NCI-H524 (cell line): ENCODE data around the gene PTPRB.

Experiments
- DNase-seq, 2 experiments: peaks; one replicate each; lab custom pipeline; 2025; lab: John Stamatoyannopoulos, UW

The PTPRB gene

DNA sequence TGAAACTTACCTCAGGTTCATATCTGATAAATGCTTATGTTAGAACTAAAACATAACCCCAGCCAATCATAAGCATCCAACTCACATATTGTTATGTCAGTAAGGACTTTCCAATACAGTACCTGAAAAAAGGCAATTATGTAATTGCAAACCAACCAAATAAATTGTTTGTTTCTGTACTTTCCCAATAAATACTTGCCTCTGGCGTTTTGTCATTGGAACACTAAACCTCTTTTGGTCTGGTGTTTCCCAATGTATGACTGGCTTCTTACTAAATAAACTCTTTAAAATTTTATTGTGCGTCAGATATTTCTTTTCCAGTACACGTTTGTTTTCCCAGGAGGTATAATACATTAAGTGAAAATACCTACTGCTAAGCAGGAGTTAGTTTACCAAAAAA lies 6.7 kb upstream of the PTPRB start:
- no peak for DNase-seq

GRCh38 chr12:70641691-70642090 lies 4.5 kb upstream of the PTPRB start:
- DNase-seq, result no peak

DNA sequence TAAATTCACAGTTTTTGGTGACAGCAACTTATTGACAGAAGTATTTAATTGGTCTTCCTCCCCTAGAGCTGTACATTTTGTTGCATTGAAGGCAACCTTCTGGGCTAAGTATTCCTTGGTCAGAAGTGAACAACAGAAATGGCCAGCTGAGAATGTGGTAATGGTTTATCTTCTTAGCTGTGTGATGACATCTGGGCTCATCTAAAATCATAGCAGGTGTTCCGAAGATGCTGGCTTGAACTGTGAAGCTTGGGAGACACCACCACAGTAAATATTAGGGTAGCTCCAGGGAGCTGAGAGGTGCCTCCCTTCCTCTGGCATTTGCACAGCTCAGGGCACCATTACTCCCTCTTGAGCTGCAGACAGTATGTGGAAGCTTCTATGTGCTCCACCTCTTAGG lies 3.7 kb upstream of the PTPRB start:
- no peak for DNase-seq

DNA sequence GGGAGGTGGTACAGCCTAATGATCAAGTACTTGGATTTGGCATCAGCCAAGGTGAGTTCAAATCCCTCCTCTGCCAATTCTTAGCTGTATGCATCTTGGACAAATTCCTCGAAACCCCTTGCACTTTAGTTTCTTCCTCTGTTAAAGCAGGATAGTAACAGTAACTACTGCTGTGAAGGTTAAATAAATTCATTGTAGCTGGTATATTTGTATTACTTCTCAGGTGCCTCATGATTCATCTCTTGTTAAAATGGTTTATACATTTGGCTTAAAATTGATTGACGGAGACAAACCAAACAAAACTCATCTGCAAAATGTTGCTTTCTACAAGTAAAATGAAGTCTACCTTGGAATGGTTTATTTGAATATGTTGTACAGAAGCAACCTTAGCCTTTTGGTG lies 2.3 kb upstream of the PTPRB start:
- no peak for DNase-seq

DNA sequence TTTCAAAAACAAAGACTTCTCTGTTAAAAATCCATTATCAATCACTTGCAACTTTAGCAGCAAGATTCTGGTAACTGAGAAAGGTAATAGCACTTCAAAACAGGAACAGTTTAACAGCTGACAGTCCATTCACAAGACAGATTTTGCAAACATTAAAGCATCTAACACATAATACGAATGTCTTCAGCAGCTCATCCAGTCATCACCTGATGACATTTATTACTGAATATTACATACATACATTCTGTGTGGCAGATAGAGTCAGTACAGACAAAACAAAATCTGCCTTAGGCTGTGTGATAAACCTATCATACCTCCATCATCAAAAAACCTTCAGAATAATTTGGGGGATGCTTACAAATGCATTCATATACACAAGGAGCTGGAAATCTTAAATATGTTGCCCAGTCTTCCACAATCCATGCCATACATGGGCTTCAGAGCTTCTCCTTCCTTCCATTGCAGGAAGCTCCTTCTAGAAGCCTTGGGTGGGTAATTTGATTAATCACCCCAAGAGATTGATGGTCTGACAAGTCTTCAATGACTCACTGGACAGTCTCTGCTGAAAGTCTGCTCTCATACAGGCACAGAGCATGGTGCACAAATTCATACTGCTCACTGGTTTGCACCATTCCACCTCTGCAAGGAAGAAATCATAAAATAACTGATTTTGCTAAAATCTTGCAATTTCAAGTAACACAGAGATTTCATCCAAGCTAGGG lies 1.6 kb upstream of the PTPRB start:
- DNase-seq, result no peak

GRCh38 chr12:70635755-70636154 lies 1.5 kb downstream of the PTPRB start:
- DNase-seq, result no peak

DNA sequence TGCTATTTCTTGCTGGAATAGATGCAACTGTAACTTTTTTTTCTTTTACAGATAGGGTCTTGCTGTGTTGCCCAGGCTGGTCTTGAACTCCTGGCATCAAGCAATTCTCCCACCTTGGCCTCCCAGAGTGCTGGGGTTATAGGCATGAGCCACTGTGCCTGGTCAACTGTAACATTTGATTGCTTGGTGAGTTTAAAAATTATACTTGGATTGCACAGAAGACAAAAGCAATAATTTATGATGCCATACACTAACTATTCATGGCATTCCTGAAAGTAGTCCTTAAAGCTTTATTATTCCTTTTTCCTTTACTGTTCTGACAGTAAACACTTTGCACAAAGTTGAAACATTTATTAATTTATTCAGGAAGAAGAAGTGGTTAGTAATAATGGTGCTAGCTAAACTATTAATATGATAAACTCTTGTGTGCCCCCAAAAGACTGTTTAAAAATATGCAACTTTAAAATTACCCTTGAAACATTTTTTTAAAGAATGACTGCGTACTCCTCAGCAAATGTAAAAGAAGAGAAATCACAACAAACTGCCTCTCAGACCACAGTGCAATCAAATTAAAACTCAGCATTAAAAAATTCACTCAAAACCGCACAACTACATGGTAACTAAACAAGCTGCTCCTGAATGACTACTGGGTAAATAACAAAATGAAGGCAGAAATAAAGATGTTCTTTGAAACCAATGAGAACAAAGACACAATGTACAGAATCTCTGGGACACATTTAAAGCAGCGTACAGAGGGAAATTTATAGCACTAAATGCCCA lies 8.3 kb downstream of the PTPRB start:
- DNase-seq, result no peak

GRCh38 chr12:70627677-70628076 lies 9.6 kb downstream of the PTPRB start:
- no peak for DNase-seq

DNA sequence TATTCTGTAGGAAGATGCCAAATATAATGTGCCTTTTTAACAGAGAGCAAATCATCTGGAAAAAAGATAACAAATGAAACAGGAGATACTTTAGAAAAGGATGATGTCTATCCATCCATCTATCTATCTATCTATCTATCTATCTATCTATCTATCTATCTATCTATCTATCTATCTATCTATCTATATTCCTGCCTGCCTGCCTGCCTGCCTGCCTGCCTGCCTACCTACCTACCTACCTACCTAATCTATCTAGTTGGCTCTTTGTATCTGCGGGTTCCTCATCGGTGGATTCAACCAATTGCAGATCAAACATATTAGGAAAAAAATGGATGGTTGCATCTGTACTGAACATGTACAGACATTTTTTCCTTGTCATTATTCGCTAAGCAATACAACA lies 11.0 kb downstream of the PTPRB start:
- no peak for DNase-seq

DNA sequence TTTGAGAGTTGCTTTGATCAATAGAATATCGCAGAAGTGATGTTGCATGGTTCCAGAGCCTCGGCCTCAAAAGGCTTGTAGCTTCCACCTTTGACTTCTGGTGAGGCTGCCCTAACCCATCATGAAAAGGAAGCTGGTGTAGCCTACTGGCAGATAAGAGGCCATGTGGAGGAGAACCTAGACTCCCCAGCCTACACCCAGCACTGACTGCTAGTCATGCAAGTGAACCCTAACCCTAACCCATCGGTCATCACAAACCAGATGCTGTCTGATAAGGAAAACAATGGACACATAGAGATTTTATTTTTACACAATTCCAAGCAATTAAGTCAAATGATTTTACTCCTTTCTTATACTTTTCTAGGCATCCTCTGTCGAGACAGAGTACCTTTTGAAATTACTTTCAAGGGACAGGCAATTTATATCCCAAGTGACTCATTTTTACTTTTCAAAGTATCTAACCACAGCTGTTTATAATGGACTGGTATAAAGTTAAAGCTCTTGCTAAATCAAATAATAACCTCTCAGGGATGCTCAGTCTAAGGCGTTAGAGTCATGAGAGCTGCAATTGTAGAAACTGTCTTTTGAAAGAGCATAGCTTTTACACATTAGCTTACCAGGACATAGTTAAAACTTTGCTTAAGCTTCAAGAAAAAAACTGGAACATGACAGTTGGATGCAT lies 17.6 kb downstream of the PTPRB start:
- DNase-seq, result no peak

DNA sequence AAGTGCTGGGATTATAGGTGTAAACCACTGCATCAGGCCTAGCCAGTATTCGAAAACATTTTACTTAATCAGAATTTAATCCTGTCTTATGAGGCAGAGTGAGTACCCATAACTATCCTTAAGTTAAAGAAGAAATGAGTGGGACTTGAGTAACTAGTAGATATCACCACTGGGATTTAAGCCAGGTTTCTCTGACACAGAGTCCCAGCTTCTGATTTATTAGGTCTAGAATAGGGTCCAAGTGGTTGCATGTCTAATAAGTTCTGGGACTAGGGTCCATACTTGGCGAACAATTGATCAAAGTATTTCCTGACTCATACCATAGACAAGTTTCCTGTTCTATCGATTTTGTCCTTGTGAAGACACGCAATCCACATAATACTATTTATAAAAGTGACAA lies 18.9 kb downstream of the PTPRB start:
- no peak for DNase-seq

GRCh38 chr12:70617450-70617849 lies 19.8 kb downstream of the PTPRB start:
- no peak for DNase-seq

DNA sequence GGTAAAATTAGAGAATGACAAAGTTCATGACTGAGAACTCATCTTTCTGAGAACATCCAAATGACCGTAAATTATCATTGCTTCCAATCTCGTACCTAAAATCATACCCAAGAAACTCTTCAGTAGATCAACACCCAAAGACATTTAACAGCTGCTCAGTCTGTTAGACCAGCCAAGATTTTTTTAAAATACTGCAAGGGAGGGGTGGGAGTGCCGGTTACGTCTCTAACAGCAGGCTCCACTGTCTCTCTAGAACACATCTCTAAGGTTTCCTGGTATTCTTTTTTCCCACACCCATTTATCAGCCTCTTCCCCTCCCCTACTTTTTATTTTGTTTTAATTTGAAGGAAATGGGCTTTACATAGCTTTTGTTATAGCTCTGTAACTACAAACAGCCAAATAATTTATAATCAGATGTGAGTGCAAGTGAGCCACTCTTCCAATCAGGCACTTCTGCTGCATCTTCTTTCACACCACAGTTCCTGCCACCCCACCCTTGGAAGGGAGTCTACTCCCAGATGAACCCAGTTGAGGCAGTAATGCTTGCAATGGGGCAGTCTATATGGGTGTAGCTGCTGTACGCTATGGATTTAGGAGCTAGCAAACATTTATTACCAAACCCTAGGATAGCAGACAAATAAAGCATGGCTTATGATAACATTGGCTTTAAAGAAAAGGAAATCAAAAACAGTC lies 21.9 kb downstream of the PTPRB start:
- DNase-seq, result no peak

DNA sequence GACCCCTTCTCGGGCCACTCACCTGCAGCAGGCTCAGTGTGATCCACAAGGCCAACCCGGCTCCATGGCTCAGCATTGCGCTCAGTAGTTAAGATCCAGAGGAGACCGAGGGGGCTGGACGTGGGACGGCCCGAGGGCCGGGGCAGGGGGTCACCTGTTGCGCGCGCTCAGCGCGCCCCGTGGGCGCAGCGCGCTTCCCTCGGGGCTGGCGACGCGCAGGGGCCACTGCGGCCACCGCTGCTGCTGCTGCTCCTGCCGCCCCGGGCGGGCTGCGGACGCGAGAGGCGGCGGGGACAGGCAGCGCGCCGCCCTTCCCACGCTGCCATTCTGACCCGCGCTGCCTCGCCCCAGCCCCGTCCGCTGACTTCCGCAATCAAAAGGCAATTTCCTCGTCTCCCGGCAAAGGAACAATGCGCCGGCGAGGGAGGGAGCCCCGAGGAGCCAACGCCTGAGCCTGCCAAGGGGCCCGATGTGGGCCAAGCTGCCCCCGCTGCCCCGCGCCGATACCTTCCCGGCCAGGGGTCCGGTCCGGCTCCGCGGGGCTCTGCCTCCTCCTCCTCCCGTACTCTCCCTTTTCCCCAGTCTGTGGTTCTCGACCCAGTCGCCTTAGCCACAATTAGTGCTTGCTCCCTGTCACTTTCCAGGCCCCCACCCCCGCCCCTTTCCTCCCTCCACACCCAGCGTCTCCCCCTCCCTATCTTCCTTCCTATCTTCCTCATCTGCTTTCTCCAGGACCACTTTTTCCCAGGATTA lies 27.3 kb downstream of the PTPRB start:
- DNase-seq, result peak in 1 of 2 experiments; percentile 6

DNA sequence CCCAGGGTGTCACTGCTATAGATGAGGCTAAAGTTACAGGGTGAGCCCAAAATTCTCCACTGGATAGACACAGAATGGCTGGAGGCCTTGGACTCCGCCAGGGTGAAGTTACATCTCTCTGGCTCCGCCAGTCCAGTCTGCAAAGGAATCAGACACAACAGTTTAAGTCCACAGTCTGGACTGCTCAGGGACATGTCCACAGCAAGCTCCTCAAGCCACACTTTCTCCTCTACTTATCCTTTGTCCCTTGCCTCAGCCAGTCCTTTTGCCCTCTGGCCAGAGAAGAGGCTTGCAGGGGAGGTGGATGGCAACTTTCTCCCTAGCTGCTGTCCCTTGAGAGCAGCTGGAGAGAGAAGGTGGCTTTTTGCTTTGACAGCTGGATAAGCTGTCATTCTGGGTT lies 28.0 kb downstream of the PTPRB start:
- no peak for DNase-seq

GRCh38 chr12:70608184-70608583 lies 29.0 kb downstream of the PTPRB start:
- no peak for DNase-seq

DNA sequence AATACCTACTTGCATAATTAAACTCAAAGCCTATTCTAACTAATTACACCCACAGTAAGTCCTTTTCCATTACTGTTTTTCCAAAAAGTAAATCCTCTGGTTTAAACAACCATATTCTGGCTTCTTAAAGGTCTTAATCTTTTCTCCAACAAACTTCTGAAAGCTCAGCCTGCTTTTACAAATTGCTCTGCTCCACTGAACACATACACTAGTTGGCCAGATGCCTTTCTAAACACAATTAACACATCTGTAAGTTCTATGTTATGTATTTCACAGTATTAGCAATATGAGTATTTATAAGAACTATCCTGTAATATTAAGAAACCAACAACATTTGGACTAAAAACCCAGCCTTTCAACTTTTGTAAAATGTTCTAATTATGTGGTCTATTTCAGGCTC lies 30.1 kb downstream of the PTPRB start:
- no peak for DNase-seq

GRCh38 chr12:70605976-70606375 lies 31.3 kb downstream of the PTPRB start:
- DNase-seq, result no peak

DNA sequence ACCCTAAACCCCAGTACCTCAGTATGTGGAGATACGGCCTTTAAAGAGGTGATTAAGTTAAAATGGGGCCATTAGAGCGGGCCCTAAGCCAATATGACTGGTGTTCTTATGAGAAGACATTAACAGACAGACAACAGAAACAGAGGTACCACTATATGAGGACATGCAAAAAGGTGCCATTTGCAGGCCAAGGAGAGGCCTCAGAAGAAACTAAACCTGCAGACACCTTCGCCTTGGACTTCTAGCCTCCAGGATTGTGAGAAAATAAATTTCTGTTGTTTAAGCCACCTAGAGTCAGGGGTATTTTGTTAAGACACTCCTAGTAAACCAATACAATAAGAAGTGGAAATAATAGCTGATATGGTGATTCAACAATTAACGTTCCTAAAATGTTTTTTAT lies 32.6 kb downstream of the PTPRB start:
- DNase-seq, result no peak

DNA sequence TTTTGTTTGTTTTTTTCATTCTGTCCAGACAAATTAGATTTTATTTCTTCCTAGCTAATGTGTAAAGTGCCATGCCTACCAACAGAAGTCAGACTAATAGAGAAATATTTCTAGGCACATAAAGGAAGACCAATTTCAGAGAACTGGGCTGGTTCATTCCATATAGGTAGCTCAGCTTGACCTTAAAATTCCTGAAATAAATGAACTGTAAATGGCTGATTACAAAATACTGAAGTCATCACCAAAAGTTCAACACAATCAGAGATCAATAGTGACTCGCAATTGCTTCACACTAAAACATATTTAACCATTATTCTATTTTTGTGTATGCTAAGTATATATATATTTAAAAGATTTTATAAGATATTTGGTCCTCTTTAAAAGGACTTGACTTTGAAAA lies 34.2 kb downstream of the PTPRB start:
- no peak for DNase-seq

DNA sequence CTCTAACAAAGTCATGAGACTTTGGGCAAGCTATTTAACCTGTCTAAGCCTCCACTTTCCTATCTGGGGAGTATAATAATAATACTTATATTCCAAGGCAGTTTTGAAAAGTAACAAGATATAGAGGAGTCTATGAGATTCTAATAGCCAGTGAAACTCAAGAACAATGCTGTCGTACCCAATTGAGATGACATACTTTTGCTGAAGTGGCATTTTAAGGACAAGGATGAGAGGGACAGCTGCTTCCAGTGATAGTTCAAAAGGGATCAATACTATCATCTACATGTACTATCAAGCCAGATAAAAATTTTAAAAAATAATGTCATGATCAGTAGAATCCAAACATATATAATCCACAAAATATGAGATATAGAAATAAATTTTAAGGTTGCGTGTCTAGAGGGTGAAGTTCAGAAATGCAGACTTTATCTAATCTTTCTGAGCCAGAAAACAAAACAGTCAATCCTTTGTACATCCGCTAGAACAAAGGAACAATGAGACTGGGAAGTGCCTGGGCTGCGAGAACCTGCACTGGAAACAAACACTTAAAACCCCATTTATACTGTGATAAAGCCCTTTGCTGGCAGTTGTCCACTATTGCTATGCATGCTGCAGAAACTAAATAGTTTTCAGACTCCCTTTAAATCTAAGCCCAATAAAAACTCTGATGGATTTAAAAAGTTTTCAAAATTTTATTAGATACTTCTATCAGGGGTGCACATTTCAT lies 38.6 kb downstream of the PTPRB start:
- DNase-seq, result no peak
